HepG2 (cell line): ENCODE measurements around the gene PERCC1. TPM values are rescaled to one million over a fixed set of nuclear protein-coding genes. Genes with fewer than 3 reads are reported as not detected.

ENCODE experiments used
- AHR ChIP-seq: IDR thresholded peaks from 2 replicates; pipeline ENCODE4 v1.6.1; 2018; ENCODE audit warnings: missing genetic modification reagents, missing compliant biosample characterization
- CHCHD3 ChIP-seq: sonication (generic); formaldehyde crosslinking; IDR thresholded peaks from 2 replicates; pipeline ENCODE4 v1.8.0; 2022; ENCODE audit warnings: mild to moderate bottlenecking, missing genetic modification reagents, moderate library complexity
- ERF ChIP-seq: IDR thresholded peaks from 2 replicates; pipeline ENCODE4 v1.6.1; 2018; ENCODE audit warnings: missing biosample characterization, missing genetic modification reagents
- GFI1 ChIP-seq: sonication (generic); formaldehyde crosslinking; IDR thresholded peaks from 2 replicates; pipeline ENCODE4 v1.5.0; 2020; ENCODE audit warnings: missing genetic modification reagents, mild to moderate bottlenecking, borderline replicate concordance
- HDAC6 ChIP-seq: fragments of 200-600 bp; sonication (generic); IDR thresholded peaks from 2 replicates; pipeline ENCODE4 v1.7.0; 2017; ENCODE audit warnings: mild to moderate bottlenecking, antibody characterized with exemption, low read length, low read depth
- HNRNPLL ChIP-seq: fragments of 200-400 bp; formaldehyde crosslinking; IDR thresholded peaks from 2 replicates; pipeline ENCODE4 v1.6.1; 2017; ENCODE audit warnings: mild to moderate bottlenecking, low read depth, low read length; ENCODE audit not compliant: poor library complexity, severe bottlenecking
- JUN ChIP-seq: sonication (generic); formaldehyde crosslinking; IDR thresholded peaks from 2 replicates; pipeline ENCODE4 v1.4.0; 2020; ENCODE audit warnings: mild to moderate bottlenecking, missing genetic modification reagents
- KDM5B ChIP-seq: sonication (generic); formaldehyde crosslinking; IDR thresholded peaks from 2 replicates; pipeline ENCODE4 v1.4.0; 2020; ENCODE audit warnings: missing genetic modification reagents, mild to moderate bottlenecking, borderline replicate concordance
- MYC ChIP-seq: sonication (generic); formaldehyde crosslinking; IDR thresholded peaks from 2 replicates; pipeline ENCODE4 v1.9.0; 2021; ENCODE audit warnings: missing genetic modification reagents, borderline replicate concordance
- PRMT3 ChIP-seq: sonication (generic); formaldehyde crosslinking; IDR thresholded peaks from 2 replicates; pipeline ENCODE4 v1.8.1; 2022; ENCODE audit warnings: low read depth, mild to moderate bottlenecking, moderate library complexity, missing genetic modification reagents, borderline replicate concordance
- RAD21 ChIP-seq: fragments of 450-650 bp; formaldehyde crosslinking; IDR thresholded peaks from 2 replicates; pipeline ENCODE4 v1.5.0; 2020; ENCODE audit warnings: mild to moderate bottlenecking
- RARA ChIP-seq: IDR thresholded peaks from 2 replicates; pipeline ENCODE4 v1.6.1; 2016; ENCODE audit warnings: missing genetic modification reagents, missing compliant biosample characterization
- SALL1 ChIP-seq: sonication (generic); formaldehyde crosslinking; IDR thresholded peaks from 2 replicates; pipeline ENCODE4 v1.8.0; 2022; ENCODE audit warnings: mild to moderate bottlenecking, missing genetic modification reagents
- SNAPC4 ChIP-seq: sonication (generic); formaldehyde crosslinking; IDR thresholded peaks from 2 replicates; pipeline ENCODE4 v1.4.0; 2020; ENCODE audit warnings: mild to moderate bottlenecking, missing genetic modification reagents
- SSRP1 ChIP-seq: IDR thresholded peaks from 2 replicates; pipeline ENCODE4 v1.6.1; 2016; ENCODE audit warnings: control low read depth
- TAF1 ChIP-seq: sonication (generic); formaldehyde crosslinking; IDR thresholded peaks from 2 replicates; pipeline ENCODE4 v1.4.0; 2020; ENCODE audit warnings: missing genetic modification reagents
- TOPORS ChIP-seq: sonication (generic); formaldehyde crosslinking; IDR thresholded peaks from 2 replicates; pipeline ENCODE4 v1.8.0; 2023; ENCODE audit warnings: mild to moderate bottlenecking, missing genetic modification reagents
- TP53 ChIP-seq: sonication (generic); formaldehyde crosslinking; conservative IDR thresholded peaks from 2 replicates; pipeline ENCODE4 v1.4.0; 2020; ENCODE audit warnings: missing genetic modification reagents
- ZBTB7B ChIP-seq: sonication (generic); formaldehyde crosslinking; IDR thresholded peaks from 2 replicates; pipeline ENCODE4 v1.4.0; 2020; ENCODE audit warnings: missing genetic modification reagents
- ZFP90 ChIP-seq: sonication (generic); formaldehyde crosslinking; IDR thresholded peaks from 2 replicates; pipeline ENCODE4 v1.8.0; 2022; ENCODE audit warnings: missing genetic modification reagents, mild to moderate bottlenecking, inconsistent platforms, borderline replicate concordance
- ZFX ChIP-seq: sonication (generic); formaldehyde crosslinking; IDR thresholded peaks from 2 replicates; pipeline ENCODE4 v1.4.0; 2020; ENCODE audit warnings: mild to moderate bottlenecking, low read depth, missing genetic modification reagents, moderate library complexity
- ZFY ChIP-seq: sonication (generic); formaldehyde crosslinking; IDR thresholded peaks from 2 replicates; pipeline ENCODE4 v1.4.0; 2020; ENCODE audit warnings: missing genetic modification reagents
- ZNF546 ChIP-seq: sonication (generic); formaldehyde crosslinking; conservative IDR thresholded peaks from 2 replicates; pipeline ENCODE4 v1.8.1; 2023; ENCODE audit warnings: mild to moderate bottlenecking, missing genetic modification reagents
- ZNF567 ChIP-seq: sonication (generic); formaldehyde crosslinking; IDR thresholded peaks from 2 replicates; pipeline ENCODE4 v1.8.1; 2023; ENCODE audit warnings: mild to moderate bottlenecking, missing genetic modification reagents, borderline replicate concordance
- ZNF800 ChIP-seq: sonication (generic); formaldehyde crosslinking; IDR thresholded peaks from 2 replicates; pipeline ENCODE4 v1.4.0; 2020; ENCODE audit warnings: missing genetic modification reagents
- polyA plus RNA-seq, 8 experiments: library from polyadenylated mRNA; depleted of rRNA in 3 of 8; stranded (reverse) in 7 of 8; unstranded in 1 of 8; fragments of >200 nt; fragmentation: Illumina TruSeq in 4 of 8; extraction: Trizol in 4 of 8; gene quantifications; 2 replicates each; pipeline versions ENCODE4 v1.2.1 to v1.2.3, GENCODE V29; 2011 to 2016; ENCODE audit warnings: low read depth in 4 of 8, missing spikeins in 1 of 8, mixed read lengths in 1 of 8; ENCODE audit not compliant: insufficient read depth in 1 of 8
- total RNA-seq, 5 experiments: library from RNA; depleted of rRNA; stranded (reverse); fragments of >200 nt; fragmentation: Illumina TruSeq; extraction: Trizol; gene quantifications; 2 replicates each; pipeline ENCODE4 v1.2.3, GENCODE V29; 2016; ENCODE audit warnings: low read depth in 1 of 5

PERCC1 gene
- total and polyA plus RNA-seq, 2 of the 13 experiments (the other 11 are each of a cell fraction or from before 2014, with no cell fraction given): 0.15 TPM; not detected in 1

GRCh38 chr16:1413684-1414531, 17.0 kb upstream of the PERCC1 start (continued):
- peak; percentile 40; the same call in 1 of the 2 replicates for TF ChIP-seq ZFP90 (CRISPR knock-in tag)
- peak; percentile 31; the same call in 1 of the 2 replicates for TF ChIP-seq ZFY (CRISPR knock-in tag)
- TF ChIP-seq SNAPC4 (CRISPR knock-in tag): no peak
- TF ChIP-seq ERF (CRISPR knock-in tag): peak; percentile 41; the same call in 1 of the 2 replicates
- TF ChIP-seq KDM5B (CRISPR knock-in tag): peak; percentile 63; the same call in 1 of the 2 replicates
- peak; percentile 56 for TF ChIP-seq HNRNPLL
- peak; percentile 33 for TF ChIP-seq TAF1 (CRISPR knock-in tag)
- TF ChIP-seq ZNF800 (CRISPR knock-in tag): peak; percentile 73
- no peak for TF ChIP-seq ZNF546
- TF ChIP-seq GFI1 (CRISPR knock-in tag): no peak
- TF ChIP-seq RAD21 (CRISPR knock-in tag): peak; percentile 64
- TF ChIP-seq ZBTB7B (CRISPR knock-in tag): peak; percentile 68; the same call in 1 of the 2 replicates
- TF ChIP-seq ZNF567 (CRISPR knock-in tag): no peak
- no peak for TF ChIP-seq JUN (CRISPR knock-in tag)
- TF ChIP-seq CHCHD3 (CRISPR knock-in tag): no peak
- no peak for TF ChIP-seq SSRP1 (CRISPR knock-in tag)
- TF ChIP-seq RARA (CRISPR knock-in tag): no peak
- no peak for TF ChIP-seq PRMT3
- no peak for TF ChIP-seq TP53
- TF ChIP-seq MYC (CRISPR knock-in tag): peak; percentile 49; the same call in 1 of the 2 replicates
- TF ChIP-seq HDAC6: no peak
- TF ChIP-seq ZFX (CRISPR knock-in tag): peak; percentile 26; the same call in 1 of the 2 replicates
- TF ChIP-seq AHR: no peak
- TF ChIP-seq SALL1: peak; percentile 41
- TF ChIP-seq TOPORS (CRISPR knock-in tag): peak; percentile 73; the same call in 1 of the 2 replicates
